ENCODE results near the gene ABL1.
"Not testable (repeated sequence)": the region's sequence is repeated elsewhere in the genome, so short reads cannot be mapped to it uniquely, and the experiment has no call there.

ABL1 gene

GRCh38 chr9:130847306-130848217, 12.5 kb downstream of the ABL1 start:
- Histone ChIP-seq H3K9me3 (ENCODE audit: control insufficient read depth, low read length) (no peaks in the 10 kb centered on the region), H3K36me3 (ENCODE audit: control insufficient read depth, insufficient read depth, low read length) (no peaks in the 10 kb centered on the region), H3K4me3 (ENCODE audit: insufficient read depth, low read depth, low read length, poor library complexity, severe bottlenecking) (no peak overlapping the region), H3K4me1 (ENCODE audit: control insufficient read depth, insufficient read depth, low read length, poor library complexity, severe bottlenecking) (no peaks in the 10 kb centered on the region), H3K27ac (ENCODE audit: insufficient read depth, low read length, poor library complexity, severe bottlenecking) (no peak overlapping the region), H3K27me3 (replicated peaks; ENCODE audit: control insufficient read depth, insufficient read depth, low read length, poor library complexity, severe bottlenecking) (no peaks in the 10 kb centered on the region)
- no peak for DNase-seq

- not testable (repeated sequence) for H3K4me3 ChIP-seq (ENCODE audit: insufficient read depth, low read depth, low read length, poor library complexity, severe bottlenecking); DNase-seq; H3K27me3 ChIP-seq (replicated peaks; ENCODE audit: control insufficient read depth, insufficient read depth, low read length, poor library complexity, severe bottlenecking); H3K27ac ChIP-seq (ENCODE audit: insufficient read depth, low read length, poor library complexity, severe bottlenecking); H3K9me3 ChIP-seq (ENCODE audit: control insufficient read depth, low read length); H3K36me3 ChIP-seq (ENCODE audit: control insufficient read depth, insufficient read depth, low read length); H3K4me1 ChIP-seq (ENCODE audit: control insufficient read depth, insufficient read depth, low read length, poor library complexity, severe bottlenecking)
These were observed 13.5 kb downstream of the ABL1 start for GRCh38 chr9:130848514-130848913.

DNA sequence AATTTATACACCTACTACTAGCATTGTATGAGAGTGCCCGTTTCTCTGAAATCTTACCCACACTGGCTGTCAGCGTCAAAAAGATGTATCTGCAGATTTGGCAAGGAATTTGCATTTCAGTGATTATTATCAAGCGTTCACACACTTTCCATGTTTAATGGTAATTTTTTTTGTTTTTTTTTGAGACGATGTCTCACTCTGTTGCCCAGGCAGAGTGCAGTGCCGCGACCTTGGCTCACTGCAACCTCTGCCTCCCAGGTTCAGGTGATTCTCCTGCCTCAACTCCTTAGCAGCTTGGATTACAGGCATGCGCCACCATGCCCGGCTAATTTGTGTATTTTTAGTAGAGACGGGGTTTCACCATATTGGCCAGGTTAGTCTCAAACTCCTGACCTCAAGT, 14.3 kb downstream of the ABL1 start:
- H3K4me3 ChIP-seq (ENCODE audit: insufficient read depth, low read depth, low read length, poor library complexity, severe bottlenecking) = no peak overlapping the region
- H3K36me3 ChIP-seq (ENCODE audit: control insufficient read depth, insufficient read depth, low read length) = peaks cover 5% of the 10 kb centered on the region
- no peaks in the 10 kb centered on the region for H3K27me3 ChIP-seq (replicated peaks; ENCODE audit: control insufficient read depth, insufficient read depth, low read length, poor library complexity, severe bottlenecking)
- H3K27ac ChIP-seq (ENCODE audit: insufficient read depth, low read length, poor library complexity, severe bottlenecking) = no peak overlapping the region
- H3K4me1 ChIP-seq (ENCODE audit: control insufficient read depth, insufficient read depth, low read length, poor library complexity, severe bottlenecking) = no peaks in the 10 kb centered on the region
- no peak for DNase-seq
- H3K9me3 ChIP-seq (ENCODE audit: control insufficient read depth, low read length) = no peaks in the 10 kb centered on the region

DNA sequence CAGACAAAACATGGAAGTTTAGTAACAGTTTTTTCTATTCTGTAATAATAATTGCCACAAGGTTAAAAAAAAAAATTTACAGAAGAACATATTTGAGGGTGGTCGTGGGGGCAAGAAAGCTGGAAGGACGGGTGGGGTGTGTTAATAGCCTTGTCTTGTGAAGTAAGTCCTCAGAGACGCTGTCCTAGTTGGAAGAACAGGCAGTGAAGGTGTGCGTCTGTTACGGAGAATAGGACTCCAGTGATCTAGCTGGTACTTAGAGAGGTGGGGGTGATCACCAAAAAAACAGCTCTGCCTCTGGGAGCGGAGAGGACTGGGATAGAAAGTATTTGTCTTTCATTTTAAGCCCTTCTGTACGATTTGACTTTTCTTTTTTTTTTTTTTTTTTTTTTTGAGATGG, 17.7 kb downstream of the ABL1 start:
- no peak overlapping the region for H3K27ac ChIP-seq (ENCODE audit: insufficient read depth, low read length, poor library complexity, severe bottlenecking)
- no peak overlapping the region for H3K4me3 ChIP-seq (ENCODE audit: insufficient read depth, low read depth, low read length, poor library complexity, severe bottlenecking)
- DNase-seq = no peak
- no peaks in the 10 kb centered on the region for H3K4me1 ChIP-seq (ENCODE audit: control insufficient read depth, insufficient read depth, low read length, poor library complexity, severe bottlenecking)
- no peaks in the 10 kb centered on the region for H3K9me3 ChIP-seq (ENCODE audit: control insufficient read depth, low read length)
- H3K27me3 ChIP-seq (replicated peaks; ENCODE audit: control insufficient read depth, insufficient read depth, low read length, poor library complexity, severe bottlenecking) = no peaks in the 10 kb centered on the region
- peaks cover 10% of the 10 kb centered on the region for H3K36me3 ChIP-seq (ENCODE audit: control insufficient read depth, insufficient read depth, low read length)

DNA sequence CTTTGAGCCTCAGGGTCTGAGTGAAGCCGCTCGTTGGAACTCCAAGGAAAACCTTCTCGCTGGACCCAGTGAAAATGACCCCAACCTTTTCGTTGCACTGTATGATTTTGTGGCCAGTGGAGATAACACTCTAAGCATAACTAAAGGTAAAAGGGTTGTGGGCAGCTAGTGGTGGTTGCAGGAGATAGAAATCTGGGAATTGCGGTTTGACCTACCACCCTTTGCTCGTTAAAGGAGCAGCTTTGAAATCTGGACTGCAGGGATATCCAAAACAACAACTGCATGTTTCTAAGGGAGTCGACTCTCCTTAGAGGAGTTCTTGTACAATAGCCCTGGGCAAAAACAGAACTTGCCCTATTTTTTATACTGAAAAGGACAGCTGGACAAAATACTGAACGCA, 19.0 kb downstream of the ABL1 start:
- Histone ChIP-seq H3K27ac (ENCODE audit: insufficient read depth, low read length, poor library complexity, severe bottlenecking) (no peak overlapping the region), H3K4me1 (ENCODE audit: control insufficient read depth, insufficient read depth, low read length, poor library complexity, severe bottlenecking) (no peaks in the 10 kb centered on the region), H3K27me3 (replicated peaks; ENCODE audit: control insufficient read depth, insufficient read depth, low read length, poor library complexity, severe bottlenecking) (no peaks in the 10 kb centered on the region), H3K9me3 (ENCODE audit: control insufficient read depth, low read length) (no peaks in the 10 kb centered on the region), H3K36me3 (ENCODE audit: control insufficient read depth, insufficient read depth, low read length) (peaks cover 10% of the 10 kb centered on the region), H3K4me3 (ENCODE audit: insufficient read depth, low read depth, low read length, poor library complexity, severe bottlenecking) (no peak overlapping the region)
- DNase-seq = no peak

- no peaks in the 10 kb centered on the region for H3K9me3 ChIP-seq (ENCODE audit: control insufficient read depth, low read length)
- H3K4me1 ChIP-seq (ENCODE audit: control insufficient read depth, insufficient read depth, low read length, poor library complexity, severe bottlenecking) = no peaks in the 10 kb centered on the region
- H3K27me3 ChIP-seq (replicated peaks; ENCODE audit: control insufficient read depth, insufficient read depth, low read length, poor library complexity, severe bottlenecking) = no peaks in the 10 kb centered on the region
- DNase-seq = no peak
- H3K4me3 ChIP-seq (ENCODE audit: insufficient read depth, low read depth, low read length, poor library complexity, severe bottlenecking) = no peak overlapping the region
- no peak overlapping the region for H3K27ac ChIP-seq (ENCODE audit: insufficient read depth, low read length, poor library complexity, severe bottlenecking)
- peaks cover 10% of the 10 kb centered on the region for H3K36me3 ChIP-seq (ENCODE audit: control insufficient read depth, insufficient read depth, low read length)
These were observed 19.8 kb downstream of the ABL1 start for GRCh38 chr9:130854835-130855234.

- H3K4me3 ChIP-seq (ENCODE audit: insufficient read depth, low read depth, low read length, poor library complexity, severe bottlenecking) = no peak overlapping the region
- H3K27me3 ChIP-seq (replicated peaks; ENCODE audit: control insufficient read depth, insufficient read depth, low read length, poor library complexity, severe bottlenecking) = no peaks in the 10 kb centered on the region
- H3K4me1 ChIP-seq (ENCODE audit: control insufficient read depth, insufficient read depth, low read length, poor library complexity, severe bottlenecking) = no peaks in the 10 kb centered on the region
- H3K36me3 ChIP-seq (ENCODE audit: control insufficient read depth, insufficient read depth, low read length) = peaks cover 10% of the 10 kb centered on the region
- DNase-seq = no peak
- H3K9me3 ChIP-seq (ENCODE audit: control insufficient read depth, low read length) = no peaks in the 10 kb centered on the region
- no peak overlapping the region for H3K27ac ChIP-seq (ENCODE audit: insufficient read depth, low read length, poor library complexity, severe bottlenecking)
These were observed 21.4 kb downstream of the ABL1 start for GRCh38 chr9:130856474-130856873.

DNA sequence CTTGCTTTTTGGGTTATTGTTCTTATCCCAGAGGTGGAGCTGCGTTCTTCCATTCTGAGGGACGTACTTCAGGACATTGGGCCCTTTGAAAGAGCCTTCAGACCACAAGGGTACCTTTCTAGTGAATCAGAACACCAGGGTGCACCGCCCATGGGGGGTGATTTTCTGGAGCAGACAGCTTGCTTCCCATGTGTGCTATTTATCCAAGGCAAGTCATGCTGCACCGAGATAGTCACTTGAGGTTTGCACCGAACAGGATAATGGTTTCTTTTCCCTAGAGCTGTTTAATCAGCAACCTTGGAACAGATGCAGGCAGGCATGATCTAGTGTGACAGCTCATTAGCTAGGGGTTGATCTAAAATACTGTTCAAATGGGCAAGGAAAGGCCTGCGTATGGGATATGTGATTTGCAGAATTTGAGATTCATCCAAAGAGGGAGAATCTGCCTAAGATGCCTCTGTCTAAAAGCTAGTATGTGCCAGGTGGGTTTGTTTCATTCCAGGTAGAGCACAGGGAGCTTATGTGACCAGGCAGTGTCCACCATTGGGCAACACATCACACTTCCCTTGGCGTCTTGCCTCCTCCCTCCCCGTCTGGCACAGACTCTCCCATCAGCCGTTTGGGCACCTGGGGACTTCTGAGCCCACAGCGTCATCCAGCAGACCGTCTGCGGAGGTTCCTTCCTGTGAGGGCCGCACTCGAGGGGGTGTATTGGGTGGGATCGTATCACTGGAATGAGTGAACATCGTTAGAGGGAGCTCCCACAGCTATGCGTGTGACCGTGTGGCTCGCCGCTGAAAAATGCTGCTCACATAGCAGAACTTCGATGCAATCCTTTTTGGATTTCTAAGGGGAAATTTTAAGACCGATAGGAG, 23.0 kb downstream of the ABL1 start:
- H3K9me3 ChIP-seq (ENCODE audit: control insufficient read depth, low read length) = no peaks in the 10 kb centered on the region
- no peaks in the 10 kb centered on the region for H3K27me3 ChIP-seq (replicated peaks; ENCODE audit: control insufficient read depth, insufficient read depth, low read length, poor library complexity, severe bottlenecking)
- no peak overlapping the region for H3K4me3 ChIP-seq (ENCODE audit: insufficient read depth, low read depth, low read length, poor library complexity, severe bottlenecking)
- H3K4me1 ChIP-seq (ENCODE audit: control insufficient read depth, insufficient read depth, low read length, poor library complexity, severe bottlenecking) = no peaks in the 10 kb centered on the region
- H3K36me3 ChIP-seq (ENCODE audit: control insufficient read depth, insufficient read depth, low read length) = peaks cover 10% of the 10 kb centered on the region
- DNase-seq = no peak
- H3K27ac ChIP-seq (ENCODE audit: insufficient read depth, low read length, poor library complexity, severe bottlenecking) = no peak overlapping the region

GRCh38 chr9:130858739-130859705, 24.0 kb downstream of the ABL1 start:
- H3K4me3 ChIP-seq (ENCODE audit: insufficient read depth, low read depth, low read length, poor library complexity, severe bottlenecking) = no peak overlapping the region
- H3K27ac ChIP-seq (ENCODE audit: insufficient read depth, low read length, poor library complexity, severe bottlenecking) = no peak overlapping the region
- H3K27me3 ChIP-seq (replicated peaks; ENCODE audit: control insufficient read depth, insufficient read depth, low read length, poor library complexity, severe bottlenecking) = no peaks in the 10 kb centered on the region
- no peak for DNase-seq
- H3K4me1 ChIP-seq (ENCODE audit: control insufficient read depth, insufficient read depth, low read length, poor library complexity, severe bottlenecking) = no peaks in the 10 kb centered on the region
- H3K36me3 ChIP-seq (ENCODE audit: control insufficient read depth, insufficient read depth, low read length) = peaks cover 8% of the 10 kb centered on the region
- no peaks in the 10 kb centered on the region for H3K9me3 ChIP-seq (ENCODE audit: control insufficient read depth, low read length)

Measured in effector memory CD4-positive, alpha-beta T cell (primary cell).